Mucosa of descending colon (tissue), 3 donors: ENCODE measurements around the gene PUS3. TPM values are rescaled to one million over a fixed set of nuclear protein-coding genes. Genes with fewer than 3 reads are reported as not detected.
A peak's percentile ranks its signal among the peaks of the same experiment; 100 is the strongest.

Experiments used
- ATAC-seq: fragments of 200-7000 bp; cut with Tn5 transposase; one replicate; pipeline ENCODE4 v1.9.1; 2020; ENCODE audit warnings: mild to moderate bottlenecking, moderate library complexity
- DNase-seq, 3 donors: peaks; one replicate each; pipeline ENCODE4 v3.0.0-alpha.2; 2020
- H3K36me3 ChIP-seq: fragments of 200-600 bp; one replicate; pipeline ENCODE4 v1.8.0; 2021; ENCODE audit warnings: low read depth, mild to moderate bottlenecking
- H3K4me1 ChIP-seq: fragments of 200-600 bp; one replicate; pipeline ENCODE4 v1.8.0; 2021; ENCODE audit warnings: low read depth, mild to moderate bottlenecking
- H3K4me3 ChIP-seq: fragments of 200-600 bp; one replicate; pipeline ENCODE4 v1.8.0; 2021; ENCODE audit warnings: mild to moderate bottlenecking
- H3K9me3 ChIP-seq: fragments of 200-600 bp; one replicate; pipeline ENCODE4 v1.8.0; 2021; ENCODE audit warnings: mild to moderate bottlenecking
- intact Hi-C, 2 donors: fragments of 100-400 bp; cut with DNase I in 1 of 2; cut with micrococcal nuclease in 1 of 2; formaldehyde crosslinking; loops; one replicate each; pipeline versions ENCODE4 v1.11.0 to v1.11.1; 2022; cut with DNase I, micrococcal nuclease
- total RNA-seq, 3 donors: library from RNA; stranded (reverse); fragmentation: NEBNext Ultra II Directional in 2 of 3; extraction: Animal tissue kit (Norgen Biotek cat#: 25700) in 2 of 3; gene quantifications; one replicate each; pipeline versions ENCODE4 v1.2.1 to v1.2.4, GENCODE V29; 2021 to 2023
- TF ChIP-seq, protein P1 (sequence below): fragments of 200-600 bp; IDR thresholded peaks from one replicate; pipeline ENCODE4 v1.8.0; 2022; ENCODE audit warnings: antibody characterized with exemption, mild to moderate bottlenecking
- donor health status: DM: no; HTN: no; CAD: no; lungs with moderate emphysema.
- donor health status: DM: no; HTN: no; CAD: no.
- donor health status: DM: no; HTN: yes; CAD: no.

The PUS3 gene
- total RNA-seq, 3 donors from 2014 or later = 5.4 to 13.0 (median 7.6) TPM

DNA sequence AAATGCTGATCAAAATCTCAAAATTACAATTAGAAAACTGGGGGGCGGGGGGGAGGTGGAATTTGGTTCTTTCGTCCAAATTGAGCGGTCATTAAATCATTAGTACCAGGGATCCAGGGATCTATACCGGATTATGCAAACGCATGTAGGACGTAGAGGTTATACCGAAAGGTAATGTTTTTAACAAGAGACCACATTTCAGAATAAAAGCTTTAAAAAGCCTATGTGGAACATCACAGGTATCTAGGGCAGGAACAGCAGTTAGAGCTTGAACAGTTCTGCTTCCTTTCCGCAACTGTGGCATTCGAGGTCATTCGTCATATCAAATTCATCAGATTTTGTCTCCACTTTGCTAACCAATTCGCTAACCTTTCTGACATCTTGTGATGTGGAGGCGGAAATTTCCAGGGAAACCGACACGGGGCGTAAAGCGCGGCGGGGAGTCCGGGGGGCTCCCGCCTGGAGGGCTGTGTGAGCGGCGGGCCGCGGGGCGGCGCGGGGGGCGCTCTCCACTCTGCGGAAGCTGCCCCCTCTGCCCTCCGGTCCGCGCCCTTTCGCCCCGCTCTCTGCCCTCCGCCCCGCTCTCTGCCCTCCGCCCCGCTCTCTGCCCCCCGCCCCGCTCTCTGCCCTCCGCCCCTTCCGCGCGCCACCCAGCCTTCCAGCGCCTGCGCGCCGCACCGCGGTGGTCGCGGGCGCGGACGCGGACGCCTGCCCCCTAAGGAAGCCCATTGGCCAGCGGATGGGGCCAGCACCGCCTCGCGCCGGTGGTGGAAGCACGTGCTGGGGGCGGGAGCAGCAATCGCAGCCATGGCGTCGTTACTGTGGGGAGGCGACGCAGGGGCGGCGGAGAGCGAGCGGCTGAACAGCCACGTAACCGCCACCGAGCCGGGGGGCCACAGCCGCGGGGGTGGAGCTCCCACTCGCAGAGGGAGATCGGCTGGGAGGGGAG, 979 bp upstream of the PUS3 start, which contains the start of gene DDX25:
Gene DDX25 (plus strand): TSS at position 798 of the 949 bp plus-strand sequence. CDS start 10 bp downstream, at position 808.
- no peaks in the 10 kb centered on the region for H3K9me3 ChIP-seq
- intact Hi-C loops = no loop called here
- ATAC-seq (no peak), DNase-seq (no peak)
- H3K36me3 ChIP-seq = no peaks in the 10 kb centered on the region
- H3K4me3 ChIP-seq = no peak within 1 kb of the TSS
- TF ChIP-seq, protein P1, sequence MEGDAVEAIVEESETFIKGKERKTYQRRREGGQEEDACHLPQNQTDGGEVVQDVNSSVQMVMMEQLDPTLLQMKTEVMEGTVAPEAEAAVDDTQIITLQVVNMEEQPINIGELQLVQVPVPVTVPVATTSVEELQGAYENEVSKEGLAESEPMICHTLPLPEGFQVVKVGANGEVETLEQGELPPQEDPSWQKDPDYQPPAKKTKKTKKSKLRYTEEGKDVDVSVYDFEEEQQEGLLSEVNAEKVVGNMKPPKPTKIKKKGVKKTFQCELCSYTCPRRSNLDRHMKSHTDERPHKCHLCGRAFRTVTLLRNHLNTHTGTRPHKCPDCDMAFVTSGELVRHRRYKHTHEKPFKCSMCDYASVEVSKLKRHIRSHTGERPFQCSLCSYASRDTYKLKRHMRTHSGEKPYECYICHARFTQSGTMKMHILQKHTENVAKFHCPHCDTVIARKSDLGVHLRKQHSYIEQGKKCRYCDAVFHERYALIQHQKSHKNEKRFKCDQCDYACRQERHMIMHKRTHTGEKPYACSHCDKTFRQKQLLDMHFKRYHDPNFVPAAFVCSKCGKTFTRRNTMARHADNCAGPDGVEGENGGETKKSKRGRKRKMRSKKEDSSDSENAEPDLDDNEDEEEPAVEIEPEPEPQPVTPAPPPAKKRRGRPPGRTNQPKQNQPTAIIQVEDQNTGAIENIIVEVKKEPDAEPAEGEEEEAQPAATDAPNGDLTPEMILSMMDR = no peak
- peaks cover 13% of the 10 kb centered on the region for H3K4me1 ChIP-seq

DNA sequence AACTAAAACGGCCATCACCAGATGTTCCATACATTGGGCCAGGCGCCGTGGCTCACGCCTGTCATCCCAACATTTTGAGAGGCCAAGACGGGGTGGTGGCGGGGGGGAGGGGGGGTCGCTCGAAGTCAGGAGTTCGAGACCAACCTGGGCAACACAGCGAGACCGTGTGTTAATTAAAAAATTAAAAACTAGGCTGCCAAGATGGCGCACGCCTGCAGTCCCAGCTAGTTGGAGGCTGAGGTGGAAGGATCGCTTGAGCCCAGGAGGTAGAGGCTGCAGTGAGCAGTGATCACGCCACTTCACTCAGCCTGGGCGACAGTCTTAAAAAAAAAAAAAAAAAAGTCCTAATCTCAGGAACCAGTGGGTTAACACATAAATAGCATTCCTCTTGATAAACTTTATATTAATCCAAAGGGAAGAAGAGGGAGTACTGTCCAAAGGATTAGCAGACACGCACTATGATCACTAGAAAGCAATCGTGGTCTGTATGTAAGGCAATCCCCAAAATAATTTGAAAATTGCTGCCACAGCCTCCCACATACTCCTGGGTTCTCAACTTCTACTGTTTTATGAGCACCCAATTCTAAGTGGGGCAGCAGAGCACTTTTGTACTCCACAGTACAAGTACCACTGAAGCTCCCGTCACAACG, 604 bp downstream of the PUS3 start:
- TF ChIP-seq, protein P1 = no peak
- Histone ChIP-seq H3K4me1 (peaks cover 13% of the 10 kb centered on the region), H3K36me3 (no peaks in the 10 kb centered on the region), H3K9me3 (no peaks in the 10 kb centered on the region), H3K4me3 (peak overlapping the region; percentile 54)
- intact Hi-C loops = no loop called here
- DNase-seq = no peak
- ATAC-seq = peak; percentile 29

DNA sequence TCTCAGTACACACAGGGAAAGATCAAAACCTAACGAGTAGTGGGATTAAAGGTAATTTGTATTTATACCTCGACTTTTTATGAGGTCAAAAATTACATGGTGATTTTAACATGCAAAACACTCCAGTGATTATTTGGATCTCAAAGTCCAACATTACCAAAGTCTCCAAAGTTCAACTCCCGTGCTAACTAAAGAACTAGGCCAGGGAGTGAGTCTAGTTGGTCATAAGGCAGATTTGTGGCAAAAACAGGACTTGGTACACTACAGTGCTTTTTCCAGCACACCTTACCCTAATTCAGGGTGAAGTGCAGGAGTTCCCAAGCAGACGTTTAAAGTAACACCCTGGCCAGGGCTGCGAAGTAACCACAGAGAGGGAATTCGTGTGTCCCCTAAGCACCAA, 1.1 kb downstream of the PUS3 start:
- Histone ChIP-seq H3K9me3 (no peaks in the 10 kb centered on the region), H3K4me1 (peaks cover 13% of the 10 kb centered on the region), H3K4me3 (no peak overlapping the region), H3K36me3 (no peaks in the 10 kb centered on the region)
- DNase-seq = no peak
- ATAC-seq = no peak
- TF ChIP-seq, protein P1 = no peak
- intact Hi-C loops = no loop called here

DNA sequence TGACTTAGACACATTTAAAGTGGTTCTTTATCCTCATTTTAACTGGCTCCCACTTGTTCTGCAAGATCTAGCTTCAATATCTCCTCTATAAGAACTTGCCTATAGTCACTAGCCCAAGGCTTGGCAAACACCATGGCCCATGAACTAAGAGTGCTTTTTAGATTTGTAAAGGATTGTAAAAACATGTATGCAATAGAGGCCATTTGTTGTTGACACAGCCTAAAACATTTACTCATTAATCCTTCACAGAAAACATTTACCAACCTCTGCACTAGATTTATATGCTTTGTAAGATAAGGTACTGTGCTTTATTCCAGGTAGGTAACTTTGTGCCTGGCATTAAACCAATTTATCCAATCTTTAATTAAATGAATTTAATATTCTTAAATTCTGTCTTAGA, 10.0 kb downstream of the PUS3 start:
- TF ChIP-seq, protein P1 = no peak

DNA sequence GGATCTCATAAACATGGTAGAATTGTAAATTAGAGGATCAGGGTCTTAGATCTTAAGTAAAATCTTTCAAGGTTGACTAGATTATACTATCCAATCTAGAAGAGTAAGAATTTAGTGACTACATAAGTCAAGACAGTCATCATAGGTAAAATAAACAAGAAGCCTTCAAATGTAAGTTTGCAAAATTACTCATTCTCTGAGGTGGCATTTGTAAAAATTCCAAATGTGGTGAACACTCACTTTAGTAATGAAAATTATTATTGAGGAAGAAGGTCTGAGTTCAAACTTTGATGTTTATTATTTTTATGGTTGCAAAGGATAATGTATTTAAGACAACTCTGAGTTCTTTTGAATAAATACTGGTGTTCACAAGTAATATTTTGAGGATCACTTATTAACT, 10.9 kb downstream of the PUS3 start:
- H3K4me1 ChIP-seq = peaks cover 5% of the 10 kb centered on the region
- no peak overlapping the region for H3K4me3 ChIP-seq
- ATAC-seq = no peak
- H3K9me3 ChIP-seq = no peaks in the 10 kb centered on the region
- no peak for DNase-seq
- H3K36me3 ChIP-seq = no peaks in the 10 kb centered on the region
- TF ChIP-seq, protein P1 = no peak
- intact Hi-C loops = no loop called here

More for the DNA sequence above, 10.0 kb downstream of the PUS3 start:
- peak; percentile 71 for ATAC-seq
- H3K4me1 ChIP-seq = peaks cover 5% of the 10 kb centered on the region
- no peak for DNase-seq
- intact Hi-C loops = no loop called here
- no peaks in the 10 kb centered on the region for H3K36me3 ChIP-seq
- H3K9me3 ChIP-seq = no peaks in the 10 kb centered on the region
- H3K4me3 ChIP-seq = no peak overlapping the region
